A673 (cell line): ENCODE measurements around the gene TMEM35A. TPM values are rescaled to one million over a fixed set of nuclear protein-coding genes. Genes with fewer than 3 reads are reported as not detected.
A peak's percentile ranks its signal among the peaks of the same experiment; 100 is the strongest.

Source experiments
- BruUV-seq: library from RNA; stranded (reverse); fragments of 400-500 nt; replicated peaks from 2 replicates; lab custom pipeline; 2021; lab: Mats Ljungman, UMichigan
- CTCF ChIA-PET: fragments of 300-600 bp; sonication (Branson Sonifier 250); formaldehyde crosslinking; loops from one replicate; lab custom pipeline; 2022; ENCODE audit warnings: antibody characterized with exemption; lab: Charles Lee
- POLR2A ChIA-PET: fragments of 300-600 bp; sonication (Branson Sonifier 250); formaldehyde crosslinking; loops from one replicate; lab custom pipeline; 2022; ENCODE audit warnings: antibody characterized with exemption; ENCODE audit not compliant: low non-redundant PET; lab: Charles Lee
- DNase-seq: peaks from one replicate; pipeline ENCODE4 v3.0.0-alpha.2; 2015; ENCODE audit warnings: low spot score
- H3K27ac ChIP-seq: fragments of 200-600 bp; sonication (generic); 2 replicates; pipeline ENCODE4 v1.5.1; 2016; ENCODE audit warnings: mixed run types, low read depth, mild to moderate bottlenecking, mixed read lengths, antibody characterized with exemption, low read length; ENCODE audit not compliant: poor library complexity, severe bottlenecking
- H3K27me3 ChIP-seq: fragments of 200-600 bp; sonication (generic); replicated peaks from 2 replicates; pipeline ENCODE4 v1.6.1; 2017; ENCODE audit warnings: mixed run types, low read depth, mild to moderate bottlenecking, mixed read lengths, antibody characterized with exemption, low read length; ENCODE audit not compliant: insufficient read depth, poor library complexity
- H3K36me3 ChIP-seq: fragments of 200-600 bp; sonication (generic); 2 replicates; pipeline ENCODE4 v1.6.1; 2016; ENCODE audit warnings: mixed run types, mild to moderate bottlenecking, mixed read lengths, antibody characterized with exemption, low read length; ENCODE audit not compliant: insufficient read depth, poor library complexity, severe bottlenecking
- H3K4me1 ChIP-seq: fragments of 200-600 bp; sonication (generic); 2 replicates; pipeline ENCODE4 v1.6.1; 2017; ENCODE audit warnings: mixed run types, mild to moderate bottlenecking, mixed read lengths, antibody characterized with exemption, low read length; ENCODE audit not compliant: insufficient read depth, poor library complexity, severe bottlenecking
- H3K4me3 ChIP-seq: fragments of 200-600 bp; sonication (generic); 2 replicates; pipeline ENCODE4 v1.5.1; 2016; ENCODE audit warnings: low read depth, mixed run types, mild to moderate bottlenecking, mixed read lengths, low read length; ENCODE audit not compliant: poor library complexity, severe bottlenecking
- H3K9me3 ChIP-seq: fragments of 200-600 bp; sonication (generic); 2 replicates; pipeline ENCODE4 v1.6.1; 2016; ENCODE audit warnings: mixed run types, low read depth, mild to moderate bottlenecking, mixed read lengths, antibody characterized with exemption, low read length; ENCODE audit not compliant: poor library complexity, severe bottlenecking
- CTCF ChIP-seq: fragments of 300-800, 200-600 bp; sonication (generic); conservative IDR thresholded peaks from 2 replicates; pipeline ENCODE4 v1.5.1; 2017; ENCODE audit warnings: low read depth, mild to moderate bottlenecking, antibody characterized with exemption, low read length, moderate library complexity, mixed read lengths
- EZH2 ChIP-seq: fragments of 200-600 bp; sonication (generic); IDR thresholded peaks from 2 replicates; pipeline ENCODE4 v1.6.1; 2017; ENCODE audit warnings: borderline replicate concordance, low read depth, mild to moderate bottlenecking, mixed read lengths, antibody characterized with exemption, low read length; ENCODE audit not compliant: poor library complexity, severe bottlenecking
- intact Hi-C: fragments of 100-400 bp; cut with micrococcal nuclease; formaldehyde crosslinking; loops from one replicate; pipeline ENCODE4 v1.10.0; 2022; ENCODE audit not compliant: unreplicated experiment
- total RNA-seq: library from RNA; stranded (reverse); gene quantifications from 2 replicates; pipeline ENCODE4 v1.2.3, GENCODE V29; 2021

The TMEM35A gene
- total RNA-seq, 1 experiment from 2014 or later, result 0.21 TPM

GRCh38 chrX:101091817-101092216 lies 13.1 kb downstream of the TMEM35A start:
- Histone ChIP-seq H3K4me1 (no peaks in the 10 kb centered on the region), H3K27me3 (no peaks in the 10 kb centered on the region), H3K36me3 (no peaks in the 10 kb centered on the region), H3K4me3 (no peak overlapping the region), H3K27ac (no peak overlapping the region), H3K9me3 (no peaks in the 10 kb centered on the region)
- no peak for DNase-seq
- no TSS peak for BruUV-seq
- ChIA-PET CTCF (no interaction called here), POLR2A (no interaction called here)
- intact Hi-C loops, result no loop called here
- TF ChIP-seq EZH2 (no peak), CTCF (no peak)

DNA sequence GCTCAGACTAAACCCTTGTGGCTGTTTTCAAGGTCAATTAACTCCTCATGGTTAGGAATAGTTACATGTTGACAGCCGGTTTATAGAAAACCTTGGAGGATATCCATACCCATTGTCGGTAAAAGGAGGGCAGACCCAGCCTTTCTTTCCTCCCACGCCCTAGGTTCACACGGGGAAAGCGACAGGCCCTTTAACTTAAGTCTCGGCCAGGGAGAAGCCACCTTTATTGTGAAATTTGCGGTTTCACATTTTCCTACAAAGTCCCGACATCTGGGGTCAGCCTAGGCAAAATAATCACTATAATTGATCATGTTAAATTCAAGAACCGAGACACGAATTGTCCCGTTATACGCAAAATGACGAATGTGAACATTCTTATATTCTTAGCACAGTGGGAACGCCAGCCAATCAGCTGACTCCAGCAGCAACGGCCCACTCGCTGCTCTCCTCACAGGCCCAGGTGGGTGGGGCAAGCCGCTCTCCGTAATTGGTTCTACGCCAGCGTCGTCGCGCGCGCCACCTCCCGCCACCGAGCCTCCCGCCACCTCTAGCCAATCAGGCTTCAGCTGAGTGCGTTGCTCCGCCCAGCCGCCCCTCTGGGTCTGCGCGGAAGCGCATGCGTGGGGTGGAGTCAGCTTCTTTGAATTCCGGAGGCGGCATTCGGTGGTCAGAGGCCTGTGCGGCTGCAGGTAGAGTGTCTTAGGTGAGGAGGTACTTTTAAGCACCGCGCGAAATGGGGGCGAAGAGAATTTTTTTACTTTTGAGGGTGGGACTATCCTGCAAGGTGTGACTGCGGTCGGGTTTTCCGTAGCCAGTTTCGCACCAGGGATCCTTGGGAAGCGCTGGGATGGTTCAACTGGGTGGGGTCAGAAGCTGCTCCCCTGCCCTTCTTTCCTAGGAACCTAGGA lies 19.1 kb downstream of the TMEM35A start, which contains the start of gene CENPI:
Gene CENPI (plus strand): TSS at position 659 of the 908 bp plus-strand sequence. CDS start 2,867 bp downstream, outside the sequence.
- BruUV-seq, result no TSS peak
- Histone ChIP-seq H3K9me3 (no peaks in the 10 kb centered on the region), H3K4me1 (peaks cover 5% of the 10 kb centered on the region), H3K36me3 (peaks cover 15% of the 10 kb centered on the region), H3K27ac (peak within 1 kb of the TSS; percentile 74), H3K4me3 (peak within 1 kb of the TSS; percentile 53), H3K27me3 (no peaks in the 10 kb centered on the region)
- intact Hi-C loops, result no loop called here
- POLR2A ChIA-PET, result no interaction called here
- CTCF ChIA-PET, result no interaction called here
- TF ChIP-seq EZH2, result no peak
- no peak for TF ChIP-seq CTCF
- DNase-seq, result peak; percentile 93

- CTCF ChIA-PET, result no interaction called here
- Histone ChIP-seq H3K27me3 (no peaks in the 10 kb centered on the region), H3K4me1 (no peaks in the 10 kb centered on the region), H3K4me3 (no peak overlapping the region), H3K36me3 (peaks cover 47% of the 10 kb centered on the region), H3K9me3 (no peaks in the 10 kb centered on the region), H3K27ac (no peak overlapping the region)
- DNase-seq, result no peak
- TF ChIP-seq CTCF, result no peak
- BruUV-seq, result no TSS peak
- POLR2A ChIA-PET, result no interaction called here
- intact Hi-C loops, result no loop called here
Measured at GRCh38 chrX:101108284-101108683, 29.6 kb downstream of the TMEM35A start.
